Transverse colon (tissue), 4 donors: ENCODE data around the gene OXLD1. TPM values are rescaled to one million over a fixed set of nuclear protein-coding genes. Genes with fewer than 3 reads are reported as not detected.
A peak's percentile ranks its signal among the peaks of the same experiment; 100 is the strongest.

Experiments used
- DNase-seq: peaks from one replicate; pipeline ENCODE4 v3.0.0-alpha.2; 2019
- H3K27ac ChIP-seq, 4 donors: fragments of 200-600 bp; sonication (generic); 2 replicates each; pipeline ENCODE4 v1.5.1; 2016 to 2018; ENCODE audit warnings: inconsistent platforms in 4 of 4
- H3K27me3 ChIP-seq: fragments of 200-600 bp; sonication (generic); 2 replicates; pipeline ENCODE4 v1.5.1; 2017; ENCODE audit warnings: inconsistent platforms
- H3K36me3 ChIP-seq, 4 donors: fragments of 200-600 bp; sonication (generic); 2 replicates each; pipeline ENCODE4 v1.5.1; 2017 to 2019; ENCODE audit warnings: inconsistent platforms in 4 of 4
- H3K4me1 ChIP-seq, 4 donors: fragments of 200-600 bp; sonication (generic); 2 replicates each; pipeline ENCODE4 v1.5.1; 2017 to 2020; ENCODE audit warnings: inconsistent platforms in 4 of 4
- H3K4me3 ChIP-seq, 4 donors: fragments of 200-600 bp; sonication (generic); 1 replicate in 1 of 4; 2 replicates in 3 of 4; pipeline versions ENCODE4 v1.5.1 to v1.6.1; 2017 to 2019; ENCODE audit warnings: inconsistent platforms in 4 of 4
- H3K9me3 ChIP-seq, 2 donors: fragments of 200-600 bp; sonication (generic); 2 replicates each; pipeline ENCODE4 v1.5.1; 2017 to 2019; ENCODE audit warnings: inconsistent platforms in 2 of 2
- EP300 ChIP-seq: sonication (generic); formaldehyde crosslinking; IDR thresholded peaks from one replicate; pipeline ENCODE4 v1.6.1; 2017; ENCODE audit warnings: antibody characterized with exemption, low read depth
- POLR2A ChIP-seq: fragments of 450-650 bp; IDR thresholded peaks from one replicate; pipeline ENCODE4 v1.6.1; 2016; ENCODE audit warnings: antibody characterized with exemption, mild to moderate bottlenecking, moderate library complexity
- POLR2AphosphoS5 ChIP-seq, 3 donors: sonication (generic); formaldehyde crosslinking; IDR thresholded peaks; one replicate each; pipeline ENCODE4 v1.6.1; 2016; ENCODE audit warnings: antibody characterized with exemption in 3 of 3
- WGBS, 2 donors: methylation state at CpG; one replicate each; pipeline ENCODE4 v1.1.5; 2018; ENCODE audit warnings: low coverage in 1 of 2; 5-methylcytosine and 5-hydroxymethylcytosine counted together
- in situ Hi-C, 4 donors: fragments of 200-750 bp; cut with MboI; loops; one replicate each; pipeline versions ENCODE4 v1.15.0 to v1.15.1; 2017; ENCODE audit warnings: low sequenced_read_pairs in 3 of 4, low pct_ligation_motif_present in 1 of 4, low pct_unique_long_range_greater_than_20kb in 1 of 4
- intact Hi-C: fragments of 100-400 bp; cut with DNase I; formaldehyde crosslinking; loops from one replicate; pipeline ENCODE4 v1.15.1; 2023; ENCODE audit warnings: low total_unique reads
- total RNA-seq, 4 donors: library from RNA; depleted of rRNA; stranded (reverse); fragments of >200 nt; gene quantifications; one replicate each; pipeline ENCODE4 v1.1.0, GENCODE V29; 2016
- TF ChIP-seq, protein P1 (sequence below), 5 experiments: fragments of 200-600 bp in 3 of 5; fragments of 450-650 bp in 2 of 5; sonication (generic) in 3 of 5; IDR thresholded peaks; 1 replicate in 2 of 5; 2 replicates in 3 of 5; pipeline ENCODE4 v1.5.1; 2016 to 2017; ENCODE audit warnings: antibody characterized with exemption in 5 of 5, inconsistent platforms in 3 of 5, mild to moderate bottlenecking in 2 of 5, moderate library complexity in 1 of 5

OXLD1 gene
- total RNA-seq, 4 donors from 2014 or later = 21.4 to 63.6 (median 41.2) TPM

DNA sequence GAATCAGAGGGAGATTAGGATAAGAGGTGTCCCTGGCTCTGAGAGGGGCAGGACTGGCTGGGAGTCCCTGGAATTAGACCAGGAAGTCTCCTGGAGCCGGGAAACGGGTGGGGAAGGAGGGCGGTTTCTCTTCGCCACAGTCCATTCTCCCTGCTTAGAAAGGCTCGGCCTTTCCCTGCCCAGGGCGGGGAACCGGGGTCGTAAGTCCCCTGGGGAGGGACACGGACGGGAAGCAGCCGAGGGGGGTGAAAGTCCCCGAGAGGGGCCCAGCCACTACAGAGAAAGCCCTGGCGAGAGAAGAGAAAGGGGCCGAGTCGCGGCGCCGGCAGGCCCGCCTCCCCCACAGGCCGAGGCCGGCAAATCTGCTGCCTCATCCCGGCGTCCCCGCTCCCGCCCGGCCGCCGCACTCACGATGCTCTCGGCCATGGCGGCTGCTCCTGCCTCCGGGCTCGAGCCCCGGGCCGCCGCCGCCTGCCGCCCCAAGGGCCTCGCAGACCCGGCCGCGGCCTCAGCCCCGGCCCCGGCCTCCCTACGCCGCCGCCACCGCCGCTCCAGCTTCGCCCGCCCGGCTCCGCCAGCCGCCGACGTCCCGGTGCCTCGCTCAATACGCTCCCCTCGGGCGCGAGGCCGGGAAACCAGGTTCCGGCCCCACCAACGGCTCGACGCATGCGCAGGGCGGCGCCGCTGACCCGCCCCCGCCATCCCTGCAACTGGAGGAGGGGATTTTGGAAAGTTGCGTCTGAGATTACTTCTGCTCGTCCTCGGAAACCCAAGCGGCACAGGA, 29.7 kb downstream of the OXLD1 start, which contains the start of the genes NPLOC4 and TSPAN10:
Gene NPLOC4 (minus strand): TSS at position 608 of the 784 bp plus-strand sequence. CDS start 182 bp downstream, at position 426.
Gene TSPAN10 (plus strand): TSS at position 692 of the 784 bp plus-strand sequence. CDS start 5,217 bp downstream, outside the sequence.
- Histone ChIP-seq H3K4me3 (peak within 1 kb of the TSS; percentile 79 to 97 (median 92)), H3K27ac (peak within 1 kb of the TSS; percentile 89 to 96 (median 92)), H3K4me1 (peaks cover 13 to 35% (median 19%) of the 10 kb centered on the region in 4 donors), H3K36me3 (no peaks in the 10 kb centered on the region), H3K9me3 (no peaks in the 10 kb centered on the region), H3K27me3 (no peaks in the 10 kb centered on the region)
- TF ChIP-seq, protein P1, sequence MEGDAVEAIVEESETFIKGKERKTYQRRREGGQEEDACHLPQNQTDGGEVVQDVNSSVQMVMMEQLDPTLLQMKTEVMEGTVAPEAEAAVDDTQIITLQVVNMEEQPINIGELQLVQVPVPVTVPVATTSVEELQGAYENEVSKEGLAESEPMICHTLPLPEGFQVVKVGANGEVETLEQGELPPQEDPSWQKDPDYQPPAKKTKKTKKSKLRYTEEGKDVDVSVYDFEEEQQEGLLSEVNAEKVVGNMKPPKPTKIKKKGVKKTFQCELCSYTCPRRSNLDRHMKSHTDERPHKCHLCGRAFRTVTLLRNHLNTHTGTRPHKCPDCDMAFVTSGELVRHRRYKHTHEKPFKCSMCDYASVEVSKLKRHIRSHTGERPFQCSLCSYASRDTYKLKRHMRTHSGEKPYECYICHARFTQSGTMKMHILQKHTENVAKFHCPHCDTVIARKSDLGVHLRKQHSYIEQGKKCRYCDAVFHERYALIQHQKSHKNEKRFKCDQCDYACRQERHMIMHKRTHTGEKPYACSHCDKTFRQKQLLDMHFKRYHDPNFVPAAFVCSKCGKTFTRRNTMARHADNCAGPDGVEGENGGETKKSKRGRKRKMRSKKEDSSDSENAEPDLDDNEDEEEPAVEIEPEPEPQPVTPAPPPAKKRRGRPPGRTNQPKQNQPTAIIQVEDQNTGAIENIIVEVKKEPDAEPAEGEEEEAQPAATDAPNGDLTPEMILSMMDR (IDR thresholded peaks at IDR 0.05) = no peak
- TF ChIP-seq POLR2AphosphoS5 (IDR thresholded peaks at IDR 0.05) (peak; percentile 91 to 93 (median 91)), POLR2A (peak; percentile 55), EP300 (no peak)
- peak; percentile 88 for DNase-seq
- in situ Hi-C loops = no loop called here
- 1% methylated on average over 68 of the region's 77 CpGs; no CpG with 5 or more reads in 1 of the 2 donors for WGBS, 2 donors
- intact Hi-C loops = no loop called here

DNA sequence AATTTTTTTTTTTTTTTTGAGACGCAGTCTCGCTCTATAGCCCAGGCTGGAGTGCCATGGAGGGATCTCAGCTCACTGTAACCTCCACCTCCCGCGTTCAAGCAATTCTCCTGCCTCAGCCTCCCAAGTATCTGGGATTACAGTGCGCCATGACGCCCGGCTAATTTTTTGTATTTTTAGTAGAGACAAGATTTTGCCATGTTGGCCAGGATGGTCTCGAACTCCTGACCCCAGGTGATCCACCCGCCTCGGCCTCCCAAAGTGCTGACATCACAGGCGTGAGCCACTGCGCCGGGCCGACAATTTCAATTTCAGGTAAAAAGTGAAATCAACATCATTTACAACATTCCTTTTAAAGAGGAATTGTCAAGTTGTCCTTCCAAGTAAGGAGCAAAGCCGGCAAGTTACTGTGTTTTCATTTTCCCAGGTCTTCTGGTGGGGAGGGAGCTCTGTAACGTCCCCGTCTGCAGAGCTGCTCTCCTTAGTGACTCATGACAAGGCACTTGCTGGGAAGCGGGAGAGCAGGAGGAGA, 30.4 kb downstream of the OXLD1 start:
- peaks cover 13 to 35% (median 19%) of the 10 kb centered on the region in 4 donors for H3K4me1 ChIP-seq
- DNase-seq = no peak
- H3K36me3 ChIP-seq = no peaks in the 10 kb centered on the region
- TF ChIP-seq, protein P1 (IDR thresholded peaks at IDR 0.05) = no peak
- TF ChIP-seq POLR2AphosphoS5 (IDR thresholded peaks at IDR 0.05) = no peak
- no peak for TF ChIP-seq EP300
- TF ChIP-seq POLR2A = no peak
- in situ Hi-C loops (no loop called here), intact Hi-C loops (no loop called here)
- H3K27me3 ChIP-seq = no peaks in the 10 kb centered on the region
- peak overlapping the region; percentile 79 to 97 (median 92) for H3K4me3 ChIP-seq
- no peaks in the 10 kb centered on the region for H3K9me3 ChIP-seq
- H3K27ac ChIP-seq = peak overlapping the region; percentile 89 to 96 (median 92)
- WGBS, 2 donors = 28 to 80% methylated on average over 1 to 18 of the region's 18 CpGs

GRCh38 chr17:81635431-81635830, 31.0 kb downstream of the OXLD1 start:
- Histone ChIP-seq H3K9me3 (no peaks in the 10 kb centered on the region), H3K4me3 (peak overlapping the region in 1 of 4 donors; percentile 79), H3K36me3 (no peaks in the 10 kb centered on the region), H3K4me1 (peaks cover 13 to 35% (median 19%) of the 10 kb centered on the region in 4 donors), H3K27ac (peak overlapping the region in 2 of 4 donors; percentile 91 to 96), H3K27me3 (no peaks in the 10 kb centered on the region)
- in situ Hi-C loops = no loop called here
- intact Hi-C loops = no loop called here
- peak; percentile 50 for DNase-seq
- 82% methylated on average over 5 of the region's 5 CpGs; no CpG with 5 or more reads in 1 of the 2 donors for WGBS, 2 donors
- TF ChIP-seq, protein P1 (IDR thresholded peaks at IDR 0.05) = no peak
- no peak for TF ChIP-seq EP300
- TF ChIP-seq POLR2A = no peak
- TF ChIP-seq POLR2AphosphoS5 (IDR thresholded peaks at IDR 0.05) = no peak

- H3K9me3 ChIP-seq = no peaks in the 10 kb centered on the region
- in situ Hi-C loops = no loop called here
- TF ChIP-seq POLR2AphosphoS5 (IDR thresholded peaks at IDR 0.05) (no peak), EP300 (no peak), POLR2A (no peak)
- TF ChIP-seq, protein P1 (IDR thresholded peaks at IDR 0.05) = no peak
- H3K36me3 ChIP-seq = peaks cover 0 to 36% (median 14%) of the 10 kb centered on the region in 4 donors
- no peak for DNase-seq
- no peaks in the 10 kb centered on the region for H3K27me3 ChIP-seq
- H3K27ac ChIP-seq = no peak overlapping the region
- peaks cover 13 to 28% (median 17%) of the 10 kb centered on the region in 4 donors for H3K4me1 ChIP-seq
- 83 to 90% methylated on average over 3 to 7 of the region's 7 CpGs for WGBS, 2 donors
- intact Hi-C loops = no loop called here
- H3K4me3 ChIP-seq = no peak overlapping the region
These were observed 34.9 kb downstream of the OXLD1 start for GRCh38 chr17:81631482-81631881.
